HG02970 (cell line): ENCODE measurements around the gene NUBPL.
"Not testable (repeated sequence)": the region's sequence is repeated elsewhere in the genome, so short reads cannot be mapped to it uniquely, and the experiment has no call there.

Source experiments
- ATAC-seq: cut with Tn5 transposase; IDR thresholded peaks from one replicate; pipeline ENCODE4 v1.9.1; 2021; ENCODE audit warnings: mild to moderate bottlenecking, moderate library complexity, moderate number of reproducible peaks; ENCODE audit not compliant: unreplicated experiment, low FRiP score

NUBPL gene

GRCh38 chr14:31576949-31577348 lies 15.7 kb downstream of the NUBPL start:
- ATAC-seq, result no peak

- no peak for ATAC-seq
Observed at GRCh38 chr14:31578266-31578665, 17.1 kb downstream of the NUBPL start.

- no peak for ATAC-seq
Observed at GRCh38 chr14:31578792-31579501, 17.7 kb downstream of the NUBPL start.

GRCh38 chr14:31580234-31580633 lies 19.0 kb downstream of the NUBPL start:
- no peak for ATAC-seq

- no peak for ATAC-seq
Observed at GRCh38 chr14:31582286-31582691, 21.1 kb downstream of the NUBPL start.

GRCh38 chr14:31582836-31583452 lies 21.7 kb downstream of the NUBPL start:
- no peak for ATAC-seq

GRCh38 chr14:31590206-31590605 lies 29.0 kb downstream of the NUBPL start:
- no peak for ATAC-seq

- ATAC-seq, result no peak
Observed at GRCh38 chr14:31592122-31592521, 30.9 kb downstream of the NUBPL start.

- no peak for ATAC-seq
Observed at GRCh38 chr14:31592631-31593030, 31.4 kb downstream of the NUBPL start.

- ATAC-seq, result no peak
Observed at GRCh38 chr14:31596342-31597095, 35.3 kb downstream of the NUBPL start.

- no peak for ATAC-seq
Observed at GRCh38 chr14:31605702-31606101, 44.5 kb downstream of the NUBPL start.

- no peak for ATAC-seq
Observed at GRCh38 chr14:31611778-31612433, 50.7 kb downstream of the NUBPL start.

- ATAC-seq, result no peak
Observed at GRCh38 chr14:31613188-31613587, 52.0 kb downstream of the NUBPL start.

- ATAC-seq, result not testable (repeated sequence)
Observed at GRCh38 chr14:31618884-31619283, 57.7 kb downstream of the NUBPL start.

- no peak for ATAC-seq
Observed at GRCh38 chr14:31619440-31619839, 58.2 kb downstream of the NUBPL start.

- not testable (repeated sequence) for ATAC-seq
Observed at GRCh38 chr14:31620898-31621297, 59.7 kb downstream of the NUBPL start.

- ATAC-seq, result no peak
Observed at GRCh38 chr14:31622060-31622459, 60.9 kb downstream of the NUBPL start.

GRCh38 chr14:31652900-31653299 lies 91.7 kb downstream of the NUBPL start:
- ATAC-seq, result not testable (repeated sequence)

GRCh38 chr14:31657917-31658316 lies 96.7 kb downstream of the NUBPL start:
- no peak for ATAC-seq

- ATAC-seq, result no peak
Observed at GRCh38 chr14:31659278-31659677, 98.1 kb downstream of the NUBPL start.

GRCh38 chr14:31660191-31660590 lies 99.0 kb downstream of the NUBPL start:
- ATAC-seq, result no peak
